Mesodermal cell (in vitro differentiated cells): ENCODE data around the gene CIRBP. TPM values are rescaled to one million over a fixed set of nuclear protein-coding genes. Genes with fewer than 3 reads are reported as not detected.
A peak's percentile ranks its signal among the peaks of the same experiment; 100 is the strongest.

Source experiments
- H3K27ac ChIP-seq: 2 replicates; pipeline ENCODE4 v1.7.0; 2013; ENCODE audit warnings: mild to moderate bottlenecking, low read depth, low read length, moderate library complexity; ENCODE audit not compliant: severe bottlenecking
- H3K36me3 ChIP-seq: 2 replicates; pipeline ENCODE4 v1.7.1; 2013; ENCODE audit warnings: mild to moderate bottlenecking, low read length, moderate library complexity; ENCODE audit not compliant: control insufficient read depth, insufficient read depth
- H3K4me1 ChIP-seq: one replicate; pipeline ENCODE4 v1.7.1; 2013; ENCODE audit warnings: mild to moderate bottlenecking, low read length; ENCODE audit not compliant: insufficient read depth, control insufficient read depth, poor library complexity, severe bottlenecking
- H3K4me3 ChIP-seq: 2 replicates; pipeline ENCODE4 v1.7.0; 2013; ENCODE audit warnings: low read length, control low read depth, mild to moderate bottlenecking; ENCODE audit not compliant: insufficient read depth, poor library complexity, severe bottlenecking; ENCODE audit errors: extremely low read depth
- H3K9me3 ChIP-seq: 2 replicates; pipeline ENCODE4 v1.7.1; 2013; ENCODE audit warnings: mild to moderate bottlenecking, low read length, moderate library complexity; ENCODE audit not compliant: control insufficient read depth
- WGBS, 2 experiments: methylation state at CpG; one replicate each; pipeline ENCODE4 v1.1.5; 2013; ENCODE audit warnings: missing lambda C conversion rate in 2 of 2; ENCODE audit not compliant: insufficient coverage in 2 of 2; 5-methylcytosine and 5-hydroxymethylcytosine counted together
- polyA plus RNA-seq, 2 experiments: library from polyadenylated mRNA; stranded (reverse); fragments of 50-300 nt; gene quantifications; one replicate each; pipeline ENCODE4 v1.2.3, GENCODE V29; 2013

CIRBP gene
- 231 TPM for polyA plus RNA-seq (2013, experiment 1 of 2)
- 221 TPM for polyA plus RNA-seq (2013, experiment 2 of 2)

DNA sequence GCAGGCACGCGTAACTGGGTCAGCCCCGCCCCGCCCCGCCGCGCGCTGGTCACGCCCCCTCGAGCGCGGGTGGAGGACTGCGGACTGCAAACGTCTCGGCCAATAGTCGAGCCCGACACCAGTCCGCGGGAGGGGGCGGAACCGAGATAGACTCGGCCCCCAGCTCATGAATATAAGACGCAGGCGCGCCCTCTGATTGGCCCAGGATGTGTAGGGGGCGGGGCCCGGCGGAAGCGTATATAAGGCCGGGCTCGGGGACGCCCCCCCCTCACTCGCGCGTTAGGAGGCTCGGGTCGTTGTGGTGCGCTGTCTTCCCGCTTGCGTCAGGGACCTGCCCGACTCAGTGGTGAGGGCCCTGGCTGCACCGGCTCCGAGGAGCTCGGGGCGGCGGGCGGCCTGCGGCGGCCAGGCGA, at the start of gene CIRBP:
Gene CIRBP (plus strand): TSS at position 268 of the 413 bp plus-strand sequence. CDS start 1,602 bp downstream, outside the sequence.
- no peaks in the 10 kb centered on the region for H3K9me3 ChIP-seq
- H3K36me3 ChIP-seq, result peaks cover 44% of the 10 kb centered on the region
- WGBS, 2 experiments, result 0 to 1% methylated on average over 39 to 49 of the region's 50 CpGs
- H3K4me3 ChIP-seq, result peak within 1 kb of the TSS; percentile 85
- peak within 1 kb of the TSS; percentile 97 for H3K27ac ChIP-seq
- H3K4me1 ChIP-seq, result peaks cover 67% of the 10 kb centered on the region

DNA sequence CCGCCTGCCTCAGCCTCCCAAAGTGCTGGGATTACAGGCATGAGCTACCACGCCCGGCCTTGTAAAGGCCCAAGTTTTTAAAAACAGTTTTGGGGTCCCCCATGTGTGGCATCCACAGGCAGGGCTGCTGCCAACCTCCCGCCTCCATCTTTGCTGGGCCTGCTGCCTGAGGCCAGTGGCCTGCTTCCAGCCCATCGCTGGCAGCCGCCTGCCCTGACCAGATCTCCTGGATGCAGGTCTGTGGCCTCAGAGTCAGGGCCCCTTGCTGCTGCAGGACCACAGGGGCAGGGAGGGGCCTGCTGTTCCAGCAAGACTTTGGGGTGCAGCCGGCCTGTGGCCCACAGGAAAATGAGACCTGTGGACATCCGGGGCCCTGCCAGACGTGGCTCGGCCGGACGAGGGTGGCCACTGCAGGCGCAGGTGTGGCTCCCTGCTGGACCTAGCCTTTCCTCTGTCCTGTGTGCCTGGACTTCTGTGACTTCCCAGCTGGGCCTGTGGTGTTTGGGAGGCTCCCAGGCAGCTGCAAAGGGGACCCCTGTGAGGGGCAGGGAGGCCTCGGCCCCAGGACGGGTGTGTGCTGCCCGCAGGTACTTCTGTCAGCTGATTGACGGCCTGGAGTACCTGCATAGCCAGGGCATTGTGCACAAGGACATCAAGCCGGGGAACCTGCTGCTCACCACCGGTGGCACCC, 49.2 kb upstream of the CIRBP start:
- 98% methylated on average over 17 to 19 of the region's 19 CpGs for WGBS, 2 experiments
- no peak overlapping the region for H3K4me3 ChIP-seq
- peaks cover 42% of the 10 kb centered on the region for H3K36me3 ChIP-seq
- no peak overlapping the region for H3K27ac ChIP-seq
- no peaks in the 10 kb centered on the region for H3K9me3 ChIP-seq
- peaks cover 8% of the 10 kb centered on the region for H3K4me1 ChIP-seq

- no peak overlapping the region for H3K27ac ChIP-seq
- H3K9me3 ChIP-seq, result no peaks in the 10 kb centered on the region
- no peak overlapping the region for H3K4me3 ChIP-seq
- WGBS, 2 experiments, result 92 to 94% methylated on average over 32 to 33 of the region's 33 CpGs
- H3K36me3 ChIP-seq, result peaks cover 45% of the 10 kb centered on the region
- H3K4me1 ChIP-seq, result peaks cover 3% of the 10 kb centered on the region
These were observed 48.6 kb upstream of the CIRBP start for GRCh38 chr19:1220477-1220930.

DNA sequence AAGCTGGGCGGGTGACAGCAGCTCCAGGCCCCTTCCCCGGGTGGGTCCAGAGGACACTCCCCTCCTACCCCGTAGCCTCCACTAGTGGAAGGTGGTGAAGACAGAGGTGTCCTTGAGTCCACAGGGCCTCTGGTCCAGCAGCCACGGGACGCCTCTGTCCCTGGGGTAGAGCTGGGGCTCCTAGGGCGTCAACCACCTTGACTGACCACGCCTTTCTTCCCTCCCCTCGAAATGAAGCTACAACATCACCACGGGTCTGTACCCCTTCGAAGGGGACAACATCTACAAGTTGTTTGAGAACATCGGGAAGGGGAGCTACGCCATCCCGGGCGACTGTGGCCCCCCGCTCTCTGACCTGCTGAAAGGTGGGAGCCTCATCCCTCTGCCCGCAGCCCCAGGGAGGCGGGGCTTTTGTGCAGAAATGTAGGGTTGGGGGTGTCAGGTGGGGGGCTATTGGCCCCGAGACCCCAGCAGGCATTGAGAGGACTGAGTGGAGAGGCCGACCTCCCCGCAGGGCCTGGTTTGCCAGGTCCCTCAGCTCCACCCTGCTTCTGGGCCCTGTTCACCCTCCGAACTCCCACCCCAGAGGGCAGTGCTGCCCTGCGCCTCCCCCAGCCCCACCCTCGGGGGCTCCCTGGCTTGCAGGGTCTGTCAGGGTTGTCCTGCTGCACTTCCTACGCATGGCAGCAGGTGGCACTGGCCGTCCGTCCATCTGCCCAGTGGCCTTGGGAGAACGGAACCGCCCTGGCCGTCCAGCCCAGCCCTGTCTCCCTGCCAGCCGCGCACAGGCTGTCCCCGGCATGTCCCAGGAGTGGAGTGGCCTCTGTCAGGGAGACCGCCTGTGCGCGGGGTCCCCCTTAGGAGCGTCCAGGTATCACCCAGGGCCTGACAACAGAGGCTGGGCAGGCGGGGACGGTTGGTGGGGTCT, 47.9 kb upstream of the CIRBP start:
- WGBS, 2 experiments, result 83 to 86% methylated on average over 20 to 31 of the region's 38 CpGs
- Histone ChIP-seq H3K4me1 (peaks cover 2% of the 10 kb centered on the region), H3K36me3 (peaks cover 51% of the 10 kb centered on the region), H3K9me3 (no peaks in the 10 kb centered on the region), H3K4me3 (no peak overlapping the region), H3K27ac (no peak overlapping the region)

DNA sequence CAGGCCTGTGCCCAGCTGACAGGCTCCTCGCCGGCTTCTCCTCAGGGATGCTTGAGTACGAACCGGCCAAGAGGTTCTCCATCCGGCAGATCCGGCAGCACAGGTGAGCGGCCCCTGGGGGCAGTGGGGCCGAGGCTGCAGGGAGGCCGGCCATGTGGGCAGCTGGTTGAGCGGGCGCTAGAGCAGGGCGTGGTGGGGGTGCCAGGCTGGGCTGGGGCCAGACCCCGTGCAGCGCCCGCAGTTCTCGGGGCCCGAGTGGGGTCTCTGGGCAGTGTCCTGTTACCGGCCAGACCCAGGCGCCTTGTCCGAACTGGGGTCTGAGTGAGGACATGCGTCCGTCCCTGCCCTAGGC, 47.3 kb upstream of the CIRBP start:
- WGBS, 2 experiments, result 93 to 94% methylated on average over 22 of the region's 22 CpGs
- Histone ChIP-seq H3K36me3 (peaks cover 53% of the 10 kb centered on the region), H3K4me3 (no peak overlapping the region)

DNA sequence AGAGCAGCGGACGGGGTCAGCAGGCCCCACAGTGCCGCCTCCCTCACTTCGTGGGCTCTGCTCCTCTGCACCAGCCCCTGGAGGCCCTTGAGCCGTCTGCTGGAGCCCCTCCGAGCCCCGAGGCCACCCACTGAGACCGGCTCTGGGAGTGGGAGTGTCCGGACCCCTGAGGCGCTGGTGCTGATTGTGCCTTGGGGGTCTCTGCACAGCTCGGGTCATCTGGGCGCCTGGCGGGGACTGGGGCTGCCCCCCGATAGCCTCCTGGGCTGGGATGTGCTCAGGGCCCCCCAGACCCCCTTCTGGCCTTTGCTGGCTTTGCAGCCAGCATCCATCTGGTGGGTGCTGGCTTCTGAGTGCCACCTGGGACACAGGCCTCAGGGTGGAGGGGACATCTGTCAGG, 46.7 kb upstream of the CIRBP start:
- peaks cover 53% of the 10 kb centered on the region for H3K36me3 ChIP-seq
- no peaks in the 10 kb centered on the region for H3K9me3 ChIP-seq
- H3K27ac ChIP-seq, result no peak overlapping the region
- WGBS, 2 experiments, result 94 to 99% methylated on average over 13 to 14 of the region's 14 CpGs
- H3K4me3 ChIP-seq, result no peak overlapping the region
- H3K4me1 ChIP-seq, result peaks cover 2% of the 10 kb centered on the region

More for the DNA sequence above, 47.3 kb upstream of the CIRBP start:
- peaks cover 2% of the 10 kb centered on the region for H3K4me1 ChIP-seq
- no peak overlapping the region for H3K27ac ChIP-seq
- H3K9me3 ChIP-seq, result no peaks in the 10 kb centered on the region

- no peak overlapping the region for H3K27ac ChIP-seq
- WGBS, 2 experiments, result 89 to 90% methylated on average over 44 to 45 of the region's 48 CpGs
- peaks cover 2% of the 10 kb centered on the region for H3K4me1 ChIP-seq
- no peaks in the 10 kb centered on the region for H3K9me3 ChIP-seq
- no peak overlapping the region for H3K4me3 ChIP-seq
- H3K36me3 ChIP-seq, result peaks cover 62% of the 10 kb centered on the region
These were observed 45.9 kb upstream of the CIRBP start for GRCh38 chr19:1223018-1223855.

- H3K27ac ChIP-seq, result no peak overlapping the region
- peaks cover 63% of the 10 kb centered on the region for H3K36me3 ChIP-seq
- no peaks in the 10 kb centered on the region for H3K9me3 ChIP-seq
- WGBS, 2 experiments, result 95% methylated on average over 14 to 15 of the region's 16 CpGs
- no peak overlapping the region for H3K4me3 ChIP-seq
- peaks cover 2% of the 10 kb centered on the region for H3K4me1 ChIP-seq
These were observed 44.9 kb upstream of the CIRBP start for GRCh38 chr19:1224047-1224825.

DNA sequence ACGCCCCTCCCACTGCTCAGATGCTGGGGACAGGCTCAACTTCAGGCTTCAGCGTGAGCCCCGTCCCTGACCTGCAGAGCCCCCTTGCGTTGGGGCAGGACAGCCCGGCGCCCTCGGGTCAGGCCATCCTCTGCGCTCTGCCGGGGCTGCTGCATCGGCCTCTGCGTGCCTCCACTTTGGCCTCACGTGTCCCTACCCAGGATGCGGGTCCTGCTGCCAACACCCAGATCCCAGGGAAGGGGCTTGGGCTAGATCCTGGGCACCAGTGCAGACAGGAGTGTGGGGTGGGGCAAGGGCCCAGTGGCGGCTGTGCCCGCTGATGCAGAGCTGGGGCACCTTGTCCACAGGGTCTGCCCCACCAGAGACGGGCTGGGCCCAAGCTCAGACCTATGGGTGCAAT, 44.3 kb upstream of the CIRBP start:
- H3K9me3 ChIP-seq, result no peaks in the 10 kb centered on the region
- peaks cover 63% of the 10 kb centered on the region for H3K36me3 ChIP-seq
- H3K27ac ChIP-seq, result no peak overlapping the region
- 87 to 88% methylated on average over 15 to 16 of the region's 16 CpGs for WGBS, 2 experiments
- peaks cover 2% of the 10 kb centered on the region for H3K4me1 ChIP-seq
- no peak overlapping the region for H3K4me3 ChIP-seq
